ENCODE data around the gene NINL. TPM values are rescaled to one million over a fixed set of nuclear protein-coding genes. Genes with fewer than 3 reads are reported as not detected.

Gene NINL
- total RNA-seq, 3 donors from 2014 or later (not counting 1 experiment from before 2014, with no cell fraction given), result 3.1 to 6.9 (median 4.9) TPM

- H3K9me3 Mint-ChIP-seq, result peaks cover 14 to 15% of the 10 kb centered on the region in 2 donors
- Histone ChIP-seq H3K27ac (ENCODE audit: low read length) (no peak overlapping the region), H3K27me3 (ENCODE audit: control insufficient read depth, insufficient read depth, low read length) (no peaks in the 10 kb centered on the region), H3K4me3 (ENCODE audit: low read length) (no peak overlapping the region), H3K4me1 (ENCODE audit: control insufficient read depth, insufficient read depth, low read length) (no peaks in the 10 kb centered on the region), H3K36me3 (ENCODE audit: control insufficient read depth, insufficient read depth, low read length) (no peaks in the 10 kb centered on the region), H3K9me3 (ENCODE audit: control insufficient read depth, insufficient read depth, low read length) (peaks cover 27% of the 10 kb centered on the region)
- H3K27me3 Mint-ChIP-seq (ENCODE audit: low read depth in 2 of 2), result no peaks in the 10 kb centered on the region
- H3K4me1 Mint-ChIP-seq, result peaks cover 0 to 5% of the 10 kb centered on the region in 2 donors
- WGBS (ENCODE audit: insufficient coverage), result 98% methylated on average over 12 of the region's 12 CpGs
- no peak overlapping the region for H3K4me3 Mint-ChIP-seq
- no peak for ATAC-seq
- no peak for TF ChIP-seq CTCF (IDR thresholded peaks at IDR 0.05)
- peaks cover 27% of the 10 kb centered on the region for H3K36me3 Mint-ChIP-seq
- intact Hi-C loops (cut with micrococcal nuclease), result no loop called here
- DNase-seq, result no peak
- no peak overlapping the region for H3K27ac Mint-ChIP-seq
These were observed 72.6 kb downstream of the NINL start for GRCh38 chr20:25512709-25513108.

GRCh38 chr20:25511183-25511582 lies 74.1 kb downstream of the NINL start:
- Mint-ChIP-seq H3K36me3 (peaks cover 25% of the 10 kb centered on the region), H3K9me3 (peaks cover 14 to 15% of the 10 kb centered on the region in 2 donors), H3K27ac (no peak overlapping the region), H3K4me1 (no peaks in the 10 kb centered on the region), H3K27me3 (ENCODE audit: low read depth in 2 of 2) (no peaks in the 10 kb centered on the region), H3K4me3 (no peak overlapping the region)
- 96% methylated on average over 10 of the region's 10 CpGs for WGBS (ENCODE audit: insufficient coverage)
- no peaks in the 10 kb centered on the region for H3K27me3 ChIP-seq (ENCODE audit: control insufficient read depth, insufficient read depth, low read length)
- peaks cover 23% of the 10 kb centered on the region for H3K9me3 ChIP-seq (ENCODE audit: control insufficient read depth, insufficient read depth, low read length)
- no peaks in the 10 kb centered on the region for H3K36me3 ChIP-seq (ENCODE audit: control insufficient read depth, insufficient read depth, low read length)
- no peak overlapping the region for H3K27ac ChIP-seq (ENCODE audit: low read length)
- no peak overlapping the region for H3K4me3 ChIP-seq (ENCODE audit: low read length)
- ATAC-seq, result no peak
- DNase-seq, result no peak
- H3K4me1 ChIP-seq (ENCODE audit: control insufficient read depth, insufficient read depth, low read length), result no peaks in the 10 kb centered on the region
- TF ChIP-seq CTCF (IDR thresholded peaks at IDR 0.05), result no peak
- intact Hi-C loops (cut with micrococcal nuclease), result no loop called here

GRCh38 chr20:25510721-25511120 lies 74.6 kb downstream of the NINL start:
- H3K27ac ChIP-seq (ENCODE audit: low read length), result no peak overlapping the region
- H3K4me1 Mint-ChIP-seq, result no peaks in the 10 kb centered on the region

More at GRCh38 chr20:25510721-25511120, 74.6 kb downstream of the NINL start:
- Mint-ChIP-seq H3K27me3 (ENCODE audit: low read depth in 2 of 2) (no peaks in the 10 kb centered on the region), H3K9me3 (peaks cover 11 to 15% of the 10 kb centered on the region in 2 donors), H3K4me3 (no peak overlapping the region), H3K27ac (no peak overlapping the region), H3K36me3 (peaks cover 21% of the 10 kb centered on the region)
- no peak for DNase-seq
- H3K27me3 ChIP-seq (ENCODE audit: control insufficient read depth, insufficient read depth, low read length), result no peaks in the 10 kb centered on the region
- ATAC-seq, result no peak
- peaks cover 23% of the 10 kb centered on the region for H3K9me3 ChIP-seq (ENCODE audit: control insufficient read depth, insufficient read depth, low read length)
- H3K4me1 ChIP-seq (ENCODE audit: control insufficient read depth, insufficient read depth, low read length), result no peaks in the 10 kb centered on the region
- H3K4me3 ChIP-seq (ENCODE audit: low read length), result no peak overlapping the region
- no peaks in the 10 kb centered on the region for H3K36me3 ChIP-seq (ENCODE audit: control insufficient read depth, insufficient read depth, low read length)
- no peak for TF ChIP-seq CTCF (IDR thresholded peaks at IDR 0.05)
- 89% methylated on average over 7 of the region's 7 CpGs for WGBS (ENCODE audit: insufficient coverage)
- intact Hi-C loops (cut with micrococcal nuclease), result no loop called here
